Tibial artery (tissue), 4 donors: Measurements from ENCODE around the gene ABHD17B.
A peak's percentile ranks its signal among the peaks of the same experiment; 100 is the strongest.

Source experiments
- DNase-seq, 2 donors: peaks; one replicate each; pipeline ENCODE4 v3.0.0-alpha.2; 2019
- H3K27ac ChIP-seq, 2 donors: fragments of 200-600 bp; sonication (generic) in 1 of 2; 1 replicate in 1 of 2; 2 replicates in 1 of 2; pipeline ENCODE4 v1.5.1; 2018 to 2019; ENCODE audit warnings: mild to moderate bottlenecking in 1 of 2
- H3K27me3 ChIP-seq, 2 donors: fragments of 200-600 bp; sonication (generic) in 1 of 2; one replicate each; pipeline versions ENCODE4 v1.5.1 to v1.6.0; 2016 to 2019
- H3K36me3 ChIP-seq, 3 donors: fragments of 200-600 bp; sonication (generic) in 2 of 3; one replicate each; pipeline ENCODE4 v1.5.1; 2016 to 2019; ENCODE audit warnings: mild to moderate bottlenecking in 2 of 3
- H3K4me1 ChIP-seq, 4 donors: fragments of 200-600 bp; sonication (generic) in 2 of 4; 1 replicate in 3 of 4; 2 replicates in 1 of 4; pipeline ENCODE4 v1.5.1; 2016 to 2019
- H3K4me3 ChIP-seq, 2 donors: fragments of 200-600 bp; sonication (generic) in 1 of 2; 1 replicate in 1 of 2; 2 replicates in 1 of 2; pipeline ENCODE4 v1.5.1; 2018 to 2019; ENCODE audit warnings: mild to moderate bottlenecking in 2 of 2
- H3K9me3 ChIP-seq, 3 donors: fragments of 200-600 bp; sonication (generic) in 1 of 3; one replicate each; pipeline ENCODE4 v1.5.1; 2016 to 2019
- CTCF ChIP-seq, 2 experiments: fragments of 200-600 bp in 1 of 2; fragments of 450-650 bp in 1 of 2; IDR thresholded peaks; one replicate each; pipeline ENCODE4 v1.5.1; 2017 to 2019; ENCODE audit warnings: antibody characterized with exemption in 2 of 2, mild to moderate bottlenecking in 1 of 2, moderate library complexity in 1 of 2
- intact Hi-C: fragments of 100-400 bp; cut with DNase I; formaldehyde crosslinking; loops from one replicate; pipeline ENCODE4 v1.15.0; 2023; ENCODE audit warnings: low total_unique reads

Gene ABHD17B

DNA sequence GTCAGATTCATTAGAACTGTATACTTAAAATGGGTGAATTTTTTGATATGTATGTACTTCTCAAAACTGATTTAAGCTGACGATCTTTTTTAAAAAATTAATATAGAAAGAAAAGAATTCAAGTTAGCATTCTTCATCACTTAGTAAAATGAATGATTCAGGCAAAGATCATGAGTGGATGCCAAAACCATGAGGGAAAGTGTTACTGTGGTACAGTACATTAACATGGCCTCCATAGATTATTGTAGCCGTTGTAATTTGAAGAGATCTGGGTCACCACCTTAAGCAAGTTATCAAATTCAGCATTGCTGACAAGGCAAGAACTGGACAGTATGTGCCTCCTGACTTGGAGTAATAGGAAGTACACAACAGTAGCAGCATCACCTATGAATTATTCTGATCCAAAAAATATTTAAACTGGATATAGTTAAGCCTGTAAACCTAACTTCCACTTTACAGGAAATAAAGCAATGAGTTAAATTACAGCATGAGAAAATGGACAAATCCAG is 30.1 kb upstream of the ABHD17B start:
- no peaks in the 10 kb centered on the region for H3K36me3 ChIP-seq
- DNase-seq, result no peak
- intact Hi-C loops, result no loop called here
- H3K27me3 ChIP-seq, result no peaks in the 10 kb centered on the region
- no peak overlapping the region for H3K4me3 ChIP-seq
- no peak overlapping the region for H3K27ac ChIP-seq
- TF ChIP-seq CTCF (IDR thresholded peaks at IDR 0.05), result no peak
- H3K4me1 ChIP-seq, result peaks cover 0 to 56% (median 6%) of the 10 kb centered on the region in 4 donors
- no peaks in the 10 kb centered on the region for H3K9me3 ChIP-seq

- H3K27ac ChIP-seq, result peak overlapping the region; percentile 62 to 71
- H3K4me3 ChIP-seq, result peak overlapping the region; percentile 14 to 22
- TF ChIP-seq CTCF (IDR thresholded peaks at IDR 0.05), result no peak
- no peak for DNase-seq
- peaks cover 0 to 41% (median 6%) of the 10 kb centered on the region in 4 donors for H3K4me1 ChIP-seq
- H3K36me3 ChIP-seq, result no peaks in the 10 kb centered on the region
- intact Hi-C loops, result no loop called here
- H3K27me3 ChIP-seq, result no peaks in the 10 kb centered on the region
- no peaks in the 10 kb centered on the region for H3K9me3 ChIP-seq
Measured at GRCh38 chr9:71937898-71938297, 26.9 kb upstream of the ABHD17B start.

DNA sequence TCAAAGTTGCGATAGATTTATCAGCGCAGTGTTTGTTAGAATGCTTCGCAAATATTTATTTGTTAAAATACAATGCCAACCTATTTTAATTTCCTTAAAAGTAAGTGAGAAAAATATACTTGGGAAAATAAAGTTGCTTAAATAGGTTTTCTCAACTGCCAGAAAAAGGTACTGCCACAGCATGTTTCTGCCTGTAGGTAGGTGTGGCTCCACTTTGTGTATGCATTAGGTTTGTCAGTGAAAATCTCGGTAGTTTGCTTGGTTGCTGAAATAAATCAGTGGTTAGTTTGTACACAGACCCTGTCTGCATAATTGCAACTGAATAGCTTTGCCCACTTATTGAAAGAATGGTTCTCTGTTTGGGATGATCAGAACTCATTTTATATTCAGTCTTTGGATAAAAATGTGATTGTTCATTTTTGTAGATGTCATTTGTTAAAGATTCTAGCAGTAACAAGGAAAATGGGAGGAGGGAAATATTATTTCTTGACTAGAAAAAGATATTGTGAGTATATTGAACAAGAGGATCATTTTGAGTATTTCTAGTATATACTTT is 26.2 kb upstream of the ABHD17B start:
- no peak for DNase-seq
- TF ChIP-seq CTCF (IDR thresholded peaks at IDR 0.05), result no peak
- Histone ChIP-seq H3K27ac (peak overlapping the region; percentile 62 to 71), H3K4me1 (peaks cover 0 to 33% (median 5%) of the 10 kb centered on the region in 4 donors), H3K4me3 (peak overlapping the region in 1 of 2 donors; percentile 14), H3K36me3 (no peaks in the 10 kb centered on the region), H3K27me3 (no peaks in the 10 kb centered on the region), H3K9me3 (no peaks in the 10 kb centered on the region)
- intact Hi-C loops, result no loop called here

- Histone ChIP-seq H3K4me1 (peaks cover 0 to 23% (median 3%) of the 10 kb centered on the region in 4 donors), H3K9me3 (no peaks in the 10 kb centered on the region), H3K27ac (peak overlapping the region in 1 of 2 donors; percentile 71), H3K36me3 (no peaks in the 10 kb centered on the region), H3K4me3 (no peak overlapping the region), H3K27me3 (no peaks in the 10 kb centered on the region)
- no peak for DNase-seq
- intact Hi-C loops, result no loop called here
- TF ChIP-seq CTCF (IDR thresholded peaks at IDR 0.05), result no peak
Measured at GRCh38 chr9:71936066-71936465, 25.1 kb upstream of the ABHD17B start.

DNA sequence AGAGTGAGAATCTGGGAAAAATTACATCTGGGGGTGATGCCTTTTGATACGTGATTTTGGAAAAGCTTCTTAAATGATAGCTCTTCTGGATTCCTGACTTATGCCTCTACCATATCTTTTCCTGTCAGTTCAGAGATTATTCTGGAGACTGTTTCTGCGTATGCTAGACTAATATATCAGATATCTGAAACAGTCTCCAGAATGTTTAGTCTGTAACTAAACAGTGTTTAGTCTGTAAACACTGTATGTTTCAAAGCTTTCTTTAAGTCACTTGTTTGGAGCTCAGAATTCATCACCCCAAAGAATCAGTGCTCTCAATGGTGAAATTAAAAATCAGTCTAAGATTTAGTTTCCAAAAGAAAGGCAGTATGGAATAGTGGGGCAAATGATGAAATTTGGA is 20.2 kb upstream of the ABHD17B start:
- H3K27me3 ChIP-seq, result no peaks in the 10 kb centered on the region
- no peaks in the 10 kb centered on the region for H3K36me3 ChIP-seq
- DNase-seq, result no peak
- H3K4me1 ChIP-seq, result peaks cover 0 to 26% (median 5%) of the 10 kb centered on the region in 4 donors
- intact Hi-C loops, result no loop called here
- no peak overlapping the region for H3K4me3 ChIP-seq
- TF ChIP-seq CTCF (IDR thresholded peaks at IDR 0.05), result no peak
- no peaks in the 10 kb centered on the region for H3K9me3 ChIP-seq
- H3K27ac ChIP-seq, result no peak overlapping the region
